ENCODE results near the gene BEND2. TPM values are rescaled to one million over a fixed set of nuclear protein-coding genes. Genes with fewer than 3 reads are reported as not detected.
"Not testable (repeated sequence)": the region's sequence is repeated elsewhere in the genome, so short reads cannot be mapped to it uniquely, and the experiment has no call there.

BEND2 gene
- total RNA-seq: not detected in 2 replicates

- DNase-seq (ENCODE audit: low read depth in 2 of 2): no peak
Measured at GRCh38 chrX:18220786-18221185, at the start of gene BEND2. Gene BEND2 (minus strand): TSS chrX:18220886. CDS start chrX:18220750, 136 bp downstream.

GRCh38 chrX:18255059-18255458 is 34.4 kb upstream of the BEND2 start:
- DNase-seq (ENCODE audit: low read depth in 2 of 2): no peak

DNA sequence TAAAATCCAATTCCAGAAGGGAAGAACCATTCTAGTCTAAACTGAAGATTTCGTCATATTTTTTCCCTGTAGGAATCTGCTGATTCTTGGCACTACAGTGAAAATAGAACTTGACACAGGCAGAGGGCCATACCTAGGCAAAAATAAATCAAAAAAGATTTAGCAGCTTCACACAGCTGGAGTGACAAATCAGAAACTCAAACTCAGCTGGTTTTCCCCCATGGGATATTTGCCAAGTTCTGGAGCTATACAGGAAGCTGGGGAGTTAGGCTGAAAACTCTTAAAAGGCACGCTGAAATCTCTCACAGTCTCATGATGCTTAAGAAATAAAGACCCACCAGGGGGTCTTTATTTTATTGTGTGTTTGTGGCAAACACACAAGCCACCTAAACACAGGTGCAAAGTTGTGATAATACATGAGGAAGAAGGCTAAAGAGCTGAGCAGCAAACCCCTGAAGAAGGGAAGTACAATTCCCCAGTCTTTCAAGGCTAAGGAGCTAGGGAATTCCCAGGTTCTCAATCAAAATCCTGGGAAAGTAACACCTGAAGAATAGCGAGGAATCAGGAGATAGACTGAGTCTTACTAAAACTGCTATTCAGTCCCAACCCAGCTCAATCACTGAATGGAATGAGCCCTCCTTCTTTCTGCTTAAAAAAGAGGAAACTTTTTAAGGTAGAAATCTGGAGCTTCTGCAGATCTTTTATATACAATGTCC is 32.1 kb upstream of the BEND2 start:
- peak; percentile 20 to 23 for DNase-seq (ENCODE audit: low read depth in 2 of 2)

DNA sequence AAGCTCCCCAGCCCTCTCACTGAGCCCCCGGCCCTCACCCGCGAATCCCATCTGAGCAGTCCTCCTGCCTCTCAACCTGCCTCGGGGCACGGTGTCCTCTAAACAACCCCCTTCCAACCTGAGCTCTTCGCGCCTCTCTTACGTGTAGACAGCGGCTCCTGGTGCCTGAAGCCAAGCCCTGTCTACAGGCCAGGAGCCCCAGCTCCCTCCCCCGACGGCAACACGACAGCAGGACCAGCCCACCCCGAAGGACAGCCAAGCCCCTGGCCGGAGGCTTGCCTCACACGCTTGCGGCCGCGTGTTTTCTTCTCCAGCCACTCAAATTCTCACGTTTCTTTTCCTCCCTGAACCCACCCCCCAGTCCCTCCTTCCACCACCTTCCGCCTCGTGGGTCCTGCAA is 9.0 kb upstream of the BEND2 start:
- DNase-seq (ENCODE audit: low read depth in 2 of 2): not testable (repeated sequence)

- no peak for DNase-seq (ENCODE audit: low read depth in 2 of 2)
Measured at GRCh38 chrX:18228069-18228468, 7.4 kb upstream of the BEND2 start.

GRCh38 chrX:18227458-18227857 is 6.8 kb upstream of the BEND2 start:
- no peak for DNase-seq (ENCODE audit: low read depth in 2 of 2)

GRCh38 chrX:18210470-18210869 is 10.2 kb downstream of the BEND2 start:
- peak in 1 of 2 donors; percentile 31 for DNase-seq (ENCODE audit: low read depth in 2 of 2)

GRCh38 chrX:18206657-18207056 is 14.0 kb downstream of the BEND2 start:
- DNase-seq (ENCODE audit: low read depth in 2 of 2): no peak

- peak in 1 of 2 donors; percentile 6 for DNase-seq (ENCODE audit: low read depth in 2 of 2)
Measured at GRCh38 chrX:18203631-18204030, 17.1 kb downstream of the BEND2 start.

- no peak for DNase-seq (ENCODE audit: low read depth in 2 of 2)
Measured at GRCh38 chrX:18194688-18195087, 26.0 kb downstream of the BEND2 start.

DNA sequence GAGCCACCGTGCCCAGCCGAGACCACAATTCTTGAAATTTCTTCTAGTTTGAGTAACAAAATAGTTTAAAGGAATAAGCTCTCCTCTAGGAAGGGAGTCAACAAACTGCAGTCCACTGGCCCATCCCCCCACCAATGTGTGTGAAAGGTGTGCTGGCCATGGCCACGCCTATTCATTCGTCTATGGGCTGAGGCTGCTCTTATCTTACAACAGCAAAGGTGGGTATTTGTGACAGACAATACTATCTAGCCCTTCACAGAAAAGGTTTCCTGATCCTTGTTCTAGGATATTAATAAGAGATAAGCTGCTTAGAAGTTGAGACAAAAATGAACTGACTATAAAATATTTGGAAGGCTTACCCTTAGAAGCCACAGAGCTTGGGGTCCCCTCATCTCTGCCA is 41.2 kb downstream of the BEND2 start:
- DNase-seq (ENCODE audit: low read depth in 2 of 2): no peak

DNA sequence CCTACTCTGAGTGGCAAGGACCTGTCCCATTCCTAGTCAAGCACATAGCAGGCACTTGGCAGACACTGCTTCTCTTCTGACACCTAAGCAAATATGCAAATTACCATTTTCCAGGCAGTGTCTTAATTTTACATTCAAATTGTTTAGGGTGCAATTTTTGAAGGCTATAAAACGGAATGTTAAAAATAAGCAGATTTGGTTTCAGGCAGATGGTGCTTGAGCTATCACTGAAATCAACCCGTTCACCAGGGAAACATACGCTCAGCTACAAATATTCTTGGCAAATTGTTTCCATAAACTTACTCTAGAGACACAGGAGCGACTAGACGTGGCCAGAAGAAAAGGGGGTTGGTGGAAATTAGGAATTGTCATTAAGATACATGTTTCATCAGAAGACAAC is 45.7 kb downstream of the BEND2 start:
- no peak for DNase-seq (ENCODE audit: low read depth in 2 of 2)

DNA sequence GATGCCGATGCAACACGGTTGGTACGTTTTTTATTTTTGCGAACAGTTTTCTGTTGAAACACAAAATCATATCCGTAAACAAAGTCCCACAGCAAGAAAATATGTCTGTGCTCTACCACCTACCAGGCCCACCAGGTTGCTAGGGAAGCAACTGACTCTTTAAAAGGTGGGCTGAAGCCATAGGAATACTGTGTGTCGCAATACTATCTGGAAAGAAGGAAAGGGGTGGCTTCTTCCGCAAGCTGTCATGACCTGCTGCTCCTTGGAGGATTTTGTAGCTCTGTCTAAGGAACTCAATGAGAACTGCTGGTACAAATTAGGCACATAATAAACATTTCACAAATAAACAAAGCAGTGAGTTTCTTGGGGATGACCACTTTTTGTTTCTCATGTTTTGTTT is 46.5 kb downstream of the BEND2 start:
- DNase-seq (ENCODE audit: low read depth in 2 of 2): no peak

DNA sequence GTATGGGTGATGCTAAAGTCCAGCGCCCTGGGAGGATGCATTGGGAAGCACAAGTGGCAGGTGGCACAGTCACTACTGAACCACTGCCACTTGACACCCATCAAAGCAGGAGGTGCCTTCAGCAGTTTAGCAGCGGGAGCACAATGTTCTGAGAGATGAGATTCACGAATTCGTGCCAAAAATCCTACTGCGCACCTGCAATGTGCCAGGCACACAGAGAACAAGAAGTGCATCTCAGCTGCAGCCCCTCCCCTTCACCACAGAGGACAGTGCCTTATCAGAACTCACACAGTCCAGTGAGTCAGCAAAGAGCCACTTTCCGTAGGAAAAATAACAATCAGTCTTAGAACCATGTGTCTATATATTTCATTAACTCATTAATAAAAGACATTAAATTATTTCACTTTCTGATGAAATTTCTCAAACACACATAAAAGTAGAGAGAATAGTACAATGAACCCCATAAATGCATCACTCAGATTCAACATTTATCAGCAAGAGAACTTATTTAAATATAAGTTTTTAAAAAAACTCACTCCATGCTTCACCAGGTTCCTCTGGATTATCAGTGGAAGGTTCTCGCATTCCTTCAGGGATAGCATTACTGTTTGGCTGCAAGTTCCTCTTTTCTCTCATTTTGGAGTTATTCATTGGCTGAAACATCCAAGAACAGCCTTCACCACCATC is 47.0 kb downstream of the BEND2 start:
- DNase-seq (ENCODE audit: low read depth in 2 of 2): no peak

- no peak for DNase-seq (ENCODE audit: low read depth in 2 of 2)
Measured at GRCh38 chrX:18172970-18173369, 47.7 kb downstream of the BEND2 start.

DNA sequence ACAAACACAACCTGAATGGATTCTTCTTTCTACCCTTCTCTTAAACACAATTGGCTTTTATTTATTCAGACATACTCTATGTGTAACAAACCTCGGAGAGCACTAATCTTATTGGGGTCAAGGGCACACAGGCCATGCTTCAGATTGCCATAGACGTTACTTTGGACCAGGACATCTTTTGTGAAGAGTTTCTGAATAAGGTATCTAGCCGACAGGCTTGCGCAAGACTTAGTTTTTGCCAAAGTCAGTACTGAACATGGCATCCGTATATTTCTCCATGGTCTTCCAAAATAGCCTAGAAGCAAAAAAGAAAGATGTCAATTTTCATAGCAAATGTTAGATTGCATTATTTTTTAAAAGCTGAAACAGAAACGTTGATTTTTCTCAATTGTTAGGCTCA is 49.8 kb downstream of the BEND2 start:
- DNase-seq (ENCODE audit: low read depth in 2 of 2): no peak

DNA sequence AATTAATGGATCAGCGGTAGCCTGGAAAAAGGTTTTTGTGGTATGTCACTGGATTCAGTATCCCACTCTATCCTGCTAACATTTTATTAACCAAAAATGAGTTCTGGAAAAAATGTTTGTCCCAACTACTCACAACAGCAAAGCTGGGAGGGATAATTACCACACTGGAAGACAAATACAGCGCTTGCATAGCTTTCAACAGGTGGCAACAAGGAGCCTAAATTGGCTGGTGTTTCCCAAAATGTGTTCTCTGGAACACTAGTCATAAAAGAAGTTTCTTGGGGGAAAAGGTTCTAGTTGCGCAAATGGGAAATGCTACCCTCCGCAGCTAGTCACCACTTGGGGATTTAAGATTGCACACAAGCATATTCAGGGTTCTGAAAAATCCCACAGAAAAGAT is 54.6 kb downstream of the BEND2 start:
- no peak for DNase-seq (ENCODE audit: low read depth in 2 of 2)

GRCh38 chrX:18160369-18160768 is 60.3 kb downstream of the BEND2 start:
- no peak for DNase-seq (ENCODE audit: low read depth in 2 of 2)

DNA sequence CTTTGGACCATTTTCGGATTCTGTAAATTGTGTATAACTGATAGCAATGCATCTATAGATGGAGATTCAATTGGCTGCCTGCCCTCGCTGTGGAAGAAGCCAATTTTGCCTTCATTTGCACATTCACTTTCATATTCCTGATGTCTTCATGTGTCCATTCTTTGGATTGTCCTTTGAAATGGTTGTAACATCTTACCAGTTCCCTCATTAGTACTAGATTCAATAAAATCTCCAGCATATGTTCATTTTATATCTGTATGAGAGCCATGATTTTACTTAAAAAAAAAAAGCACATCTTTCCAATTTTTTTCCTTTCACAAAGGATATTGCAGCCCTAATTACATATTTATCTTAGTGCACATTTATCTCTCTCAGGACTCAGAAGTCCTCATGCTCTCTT is 61.7 kb downstream of the BEND2 start:
- DNase-seq (ENCODE audit: low read depth in 2 of 2): no peak

GRCh38 chrX:18151649-18152048 is 69.0 kb downstream of the BEND2 start:
- DNase-seq (ENCODE audit: low read depth in 2 of 2): no peak

DNA sequence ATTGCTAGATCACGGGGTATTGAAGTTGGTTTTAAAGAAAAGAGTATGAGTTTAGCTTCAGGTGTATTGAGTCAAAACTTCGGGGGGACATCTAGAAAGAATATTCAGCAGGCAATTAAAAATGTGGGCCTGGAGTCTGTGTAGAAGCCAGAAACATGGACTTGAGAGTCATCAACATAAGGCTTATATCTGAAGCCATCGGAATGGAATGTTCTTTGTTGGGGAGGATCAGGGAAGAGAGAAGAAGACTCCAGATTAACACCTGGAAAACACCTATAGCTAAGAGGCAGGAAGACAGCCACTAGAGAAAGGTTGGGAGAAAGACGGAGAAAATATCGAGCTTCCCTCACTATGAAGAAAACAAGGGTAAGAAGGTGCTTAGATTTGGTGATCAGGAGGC is 69.5 kb downstream of the BEND2 start:
- no peak for DNase-seq (ENCODE audit: low read depth in 2 of 2)

GRCh38 chrX:18149454-18149853 is 71.2 kb downstream of the BEND2 start:
- DNase-seq (ENCODE audit: low read depth in 2 of 2): no peak

DNA sequence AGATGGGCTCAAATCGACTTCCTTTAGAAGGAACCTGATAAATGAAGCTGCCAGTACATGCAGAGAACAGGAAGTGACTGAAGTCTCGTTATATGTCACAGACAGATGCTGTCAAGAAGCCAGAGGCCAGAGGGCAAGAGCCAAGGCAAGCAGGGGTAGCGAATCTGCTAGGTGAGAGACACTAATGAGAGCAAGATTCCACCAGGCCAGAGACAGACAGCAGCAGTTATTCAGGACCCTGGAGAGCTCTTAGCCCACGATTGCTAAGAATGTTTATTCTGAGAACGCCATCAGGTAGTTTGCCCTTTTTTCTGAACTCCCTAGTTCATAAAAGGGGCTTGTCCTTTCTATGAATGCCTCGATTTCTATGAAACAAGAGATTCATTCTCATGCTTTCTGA is 73.7 kb downstream of the BEND2 start:
- peak; percentile 10 to 35 for DNase-seq (ENCODE audit: low read depth in 2 of 2)
